ENCODE results near the gene ERICH6B. TPM values are rescaled to one million over a fixed set of nuclear protein-coding genes. Genes with fewer than 3 reads are reported as not detected.

ERICH6B gene
- polyA plus RNA-seq, 3 donors = not detected

DNA sequence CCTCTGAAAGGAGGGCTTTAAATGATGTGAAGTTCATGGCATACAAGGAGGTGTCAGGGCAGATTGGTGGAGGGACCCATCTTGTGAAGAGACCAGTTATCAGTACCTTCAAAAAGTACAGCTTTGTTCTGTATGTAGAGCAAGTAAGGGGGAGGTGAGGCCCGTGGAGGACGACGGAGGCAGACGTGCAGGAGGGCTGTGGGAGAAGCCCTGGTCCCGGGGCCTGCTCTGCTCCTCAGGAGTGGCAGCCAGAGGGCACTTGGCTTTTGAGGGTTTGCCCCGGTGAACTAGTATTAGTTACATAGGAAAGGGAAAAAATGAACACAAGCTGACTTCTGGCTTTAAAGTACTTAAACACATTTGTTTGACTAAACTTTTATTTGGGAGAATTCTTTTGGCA lies 108.7 kb downstream of the ERICH6B start:
- H3K4me3 ChIP-seq (replicated peaks in 1 of 3; ENCODE audit: low read depth in 2 of 3, low read length in 3 of 3) = no peak overlapping the region
- H3K4me1 Mint-ChIP-seq = peaks cover 4% of the 10 kb centered on the region
- no peaks in the 10 kb centered on the region for H3K79me2 ChIP-seq (ENCODE audit: insufficient read depth, low read length)
- H3K9ac ChIP-seq (ENCODE audit: insufficient read depth, low read length, poor library complexity, severe bottlenecking) = no peak overlapping the region
- no peak for TF ChIP-seq CTCF (IDR thresholded peaks at IDR 0.05)
- no peaks in the 10 kb centered on the region for H3K9me3 ChIP-seq (replicated peaks in 1 of 2; ENCODE audit: control insufficient read depth in 1 of 2, insufficient read depth in 1 of 2, low read length in 2 of 2)
- peaks cover 77 to 89% of the 10 kb centered on the region in 2 donors for H3K36me3 Mint-ChIP-seq
- no peaks in the 10 kb centered on the region for H3K27me3 Mint-ChIP-seq (ENCODE audit: low read depth in 3 of 3)
- H3K4me1 ChIP-seq (ENCODE audit: control insufficient read depth in 1 of 2, insufficient read depth in 2 of 2, low read length in 2 of 2) = no peaks in the 10 kb centered on the region
- no peaks in the 10 kb centered on the region for H4K20me1 ChIP-seq (ENCODE audit: insufficient read depth, low read length)
- no peaks in the 10 kb centered on the region for H3K27me3 ChIP-seq (ENCODE audit: control insufficient read depth in 2 of 2, insufficient read depth in 2 of 2, low read length in 2 of 2)
- no peak overlapping the region for H3K27ac ChIP-seq (ENCODE audit: low read depth in 1 of 2, low read length in 2 of 2)
- H3K9me3 Mint-ChIP-seq = no peaks in the 10 kb centered on the region
- 98% methylated on average over 5 of the region's 6 CpGs for whole genome bisulfite sequencing (ENCODE audit: insufficient coverage)
- no peak overlapping the region for H3K4me3 Mint-ChIP-seq
- no peak for DNase-seq
- H3K27ac Mint-ChIP-seq = no peak overlapping the region
- H2AFZ ChIP-seq (ENCODE audit: insufficient read depth, low read depth, low read length, poor library complexity, severe bottlenecking) = no peak overlapping the region
- no peak overlapping the region for H3K4me2 ChIP-seq (replicated peaks; ENCODE audit: extremely low read depth, low read length, poor library complexity, severe bottlenecking)
- intact Hi-C loops (cut with micrococcal nuclease) = no loop called here
- H3K36me3 ChIP-seq (replicated peaks in 1 of 2; ENCODE audit: control insufficient read depth in 1 of 2, insufficient read depth in 2 of 2, low read length in 2 of 2) = peaks cover 85 to 92% of the 10 kb centered on the region in 2 donors

- Histone ChIP-seq H3K36me3 (replicated peaks in 1 of 2; ENCODE audit: control insufficient read depth in 1 of 2, insufficient read depth in 2 of 2, low read length in 2 of 2) (peaks cover 69 to 87% of the 10 kb centered on the region in 2 donors), H3K79me2 (ENCODE audit: insufficient read depth, low read length) (no peaks in the 10 kb centered on the region), H2AFZ (ENCODE audit: insufficient read depth, low read depth, low read length, poor library complexity, severe bottlenecking) (no peak overlapping the region), H4K20me1 (ENCODE audit: insufficient read depth, low read length) (no peaks in the 10 kb centered on the region), H3K27me3 (ENCODE audit: control insufficient read depth in 2 of 2, insufficient read depth in 2 of 2, low read length in 2 of 2) (no peaks in the 10 kb centered on the region), H3K9ac (ENCODE audit: insufficient read depth, low read length, poor library complexity, severe bottlenecking) (no peak overlapping the region), H3K9me3 (replicated peaks in 1 of 2; ENCODE audit: control insufficient read depth in 1 of 2, insufficient read depth in 1 of 2, low read length in 2 of 2) (no peaks in the 10 kb centered on the region), H3K4me2 (replicated peaks; ENCODE audit: extremely low read depth, low read length, poor library complexity, severe bottlenecking) (no peak overlapping the region), H3K4me3 (replicated peaks in 1 of 3; ENCODE audit: low read depth in 2 of 3, low read length in 3 of 3) (no peak overlapping the region), H3K27ac (ENCODE audit: low read depth in 1 of 2, low read length in 2 of 2) (no peak overlapping the region), H3K4me1 (ENCODE audit: control insufficient read depth in 1 of 2, insufficient read depth in 2 of 2, low read length in 2 of 2) (no peaks in the 10 kb centered on the region)
- no peak for DNase-seq
- Mint-ChIP-seq H3K27ac (peak overlapping the region in 1 of 7 donors; percentile 37), H3K27me3 (ENCODE audit: low read depth in 3 of 3) (peaks cover 0 to 1% (median 0%) of the 10 kb centered on the region in 3 donors), H3K9me3 (no peaks in the 10 kb centered on the region), H3K36me3 (peaks cover 69 to 79% of the 10 kb centered on the region in 2 donors), H3K4me1 (peaks cover 8% of the 10 kb centered on the region), H3K4me3 (no peak overlapping the region)
- intact Hi-C loops (cut with micrococcal nuclease) = no loop called here
- TF ChIP-seq CTCF (IDR thresholded peaks at IDR 0.05) = no peak
These were observed 111.9 kb downstream of the ERICH6B start for GRCh38 chr13:45503658-45504057.
